ENCODE measurements around the gene CCDC82. TPM values are rescaled to one million over a fixed set of nuclear protein-coding genes. Genes with fewer than 3 reads are reported as not detected.
A peak's percentile ranks its signal among the peaks of the same experiment; 100 is the strongest.
"Not testable (repeated sequence)": the region's sequence is repeated elsewhere in the genome, so short reads cannot be mapped to it uniquely, and the experiment has no call there.

The CCDC82 gene
- total RNA-seq = 10 to 100 TPM; 23.7 to 24.4 TPM
- 39.0 TPM for polyA plus RNA-seq (2013, experiment 1 of 2)
- polyA plus RNA-seq (2013, experiment 2 of 2) = 37.9 TPM
- total RNA-seq = 39.0 to 134 (median 87.2) reads per million in 172 experiments

GRCh38 chr11:96389720-96390487, at the start of gene CCDC82, which contains the start of gene JRKL:
TSS of gene CCDC82 (minus strand) at chr11:96389912. CDS start at chr11:96384747, 5,165 bp downstream.
TSS of gene JRKL (plus strand) at chr11:96390013. CDS start at chr11:96390650, 637 bp downstream.
- Mint-ChIP-seq H3K36me3 (ENCODE audit: low read depth) (peaks cover 19% of the 10 kb centered on the region), H3K27me3 (no peaks in the 10 kb centered on the region), H3K4me3 (peak within 1 kb of the TSS; percentile 91), H3K9me3 (no peaks in the 10 kb centered on the region), H3K4me1 (ENCODE audit: low read depth) (peaks cover 51% of the 10 kb centered on the region), H3K27ac (peak within 1 kb of the TSS; percentile 88)
- Histone ChIP-seq H3K27me3 (ENCODE audit: control insufficient read depth in 1 of 2, insufficient read depth in 2 of 2, low read length in 2 of 2) (no peaks in the 10 kb centered on the region), H3K9me3 (ENCODE audit: control insufficient read depth in 1 of 2, insufficient read depth in 1 of 2, low read length in 2 of 2) (no peaks in the 10 kb centered on the region), H3K4me1 (ENCODE audit: insufficient read depth, low read length) (peaks cover 18% of the 10 kb centered on the region), H3K36me3 (ENCODE audit: insufficient read depth, low read length) (no peaks in the 10 kb centered on the region), H3K27ac (ENCODE audit: low read depth in 1 of 2, low read length in 2 of 2) (peak within 1 kb of the TSS; percentile 84), H3K4me3 (ENCODE audit: low read length) (peak within 1 kb of the TSS; percentile 86)
- peak; percentile 96 to 99 (median 98) for DNase-seq
- peak; percentile 96 for ATAC-seq (ENCODE audit: poor library complexity)
- intact Hi-C loops (cut with DNase I, micrococcal nuclease) = loop anchor here (1.0 to 10.0 kb wide), 10 partner anchors 48 to 1413 kb away; partner anchors contain the start of genes MAML2 (in 2 of the 2), CEP57 (in 1 of the 2), ENDOD1 (in 1 of the 2) and SESN3 (in 1 of the 2)
- TF ChIP-seq CTCF (IDR thresholded peaks at IDR 0.05) = no peak
- POLR2A ChIA-PET = interaction anchor here (0.6 to 2.9 kb wide), 29 partner anchors 10 to 1417 kb away, joined by 3 to 45 read pairs (median 4); partner anchors contain the start of genes CEP57, CWC15, ENDOD1 and FAM76B
- CTCF ChIA-PET = interaction anchor here (1.2 to 3.5 kb wide), 3 partner anchors 48 to 1323 kb away, joined by 3 to 28 read pairs (median 3); partner anchors contain the start of genes MAML2 and SRSF8

DNA sequence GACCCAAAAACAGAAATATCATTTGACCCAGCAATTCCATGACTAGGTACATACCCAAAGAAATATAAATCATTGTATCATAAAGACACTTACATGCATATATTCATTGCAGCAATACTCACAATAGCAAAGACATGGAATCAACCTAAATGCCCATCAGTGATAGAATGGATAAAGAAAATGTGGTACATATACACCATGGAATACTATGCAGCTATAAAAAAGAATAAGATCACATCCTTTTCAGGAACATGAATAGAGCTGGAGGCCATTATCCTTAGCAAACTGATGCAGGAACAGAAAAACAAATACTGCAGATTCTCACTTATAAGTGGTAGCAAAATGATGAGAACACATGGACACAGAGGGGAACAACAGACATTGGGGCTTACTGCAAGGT, 42.9 kb upstream of the CCDC82 start:
- H3K4me3 Mint-ChIP-seq; ATAC-seq (ENCODE audit: poor library complexity); H3K9me3 ChIP-seq (ENCODE audit: control insufficient read depth in 1 of 2, insufficient read depth in 1 of 2, low read length in 2 of 2); H3K4me1 Mint-ChIP-seq (ENCODE audit: low read depth); H3K9me3 Mint-ChIP-seq; H3K27ac Mint-ChIP-seq; H3K36me3 ChIP-seq (ENCODE audit: insufficient read depth, low read length); H3K4me3 ChIP-seq (ENCODE audit: low read length); H3K27ac ChIP-seq (ENCODE audit: low read depth in 1 of 2, low read length in 2 of 2); POLR2A ChIA-PET; intact Hi-C loops (cut with DNase I, micrococcal nuclease); H3K36me3 Mint-ChIP-seq (ENCODE audit: low read depth); H3K4me1 ChIP-seq (ENCODE audit: insufficient read depth, low read length); DNase-seq; CTCF ChIA-PET: not testable (repeated sequence)
- peaks cover 55% of the 10 kb centered on the region for H3K27me3 Mint-ChIP-seq
- H3K27me3 ChIP-seq (ENCODE audit: control insufficient read depth in 1 of 2, insufficient read depth in 2 of 2, low read length in 2 of 2) = peaks cover 0 to 14% of the 10 kb centered on the region in 2 experiments

- H3K27ac Mint-ChIP-seq = no peak overlapping the region
- peaks cover 44% of the 10 kb centered on the region for H3K27me3 Mint-ChIP-seq
- no peak overlapping the region for H3K4me3 Mint-ChIP-seq
- Histone ChIP-seq H3K27me3 (ENCODE audit: control insufficient read depth in 1 of 2, insufficient read depth in 2 of 2, low read length in 2 of 2) (peaks cover 0 to 14% of the 10 kb centered on the region in 2 experiments), H3K4me3 (ENCODE audit: low read length) (no peak overlapping the region), H3K36me3 (ENCODE audit: insufficient read depth, low read length) (no peaks in the 10 kb centered on the region), H3K9me3 (ENCODE audit: control insufficient read depth in 1 of 2, insufficient read depth in 1 of 2, low read length in 2 of 2) (no peaks in the 10 kb centered on the region), H3K27ac (ENCODE audit: low read depth in 1 of 2, low read length in 2 of 2) (no peak overlapping the region), H3K4me1 (ENCODE audit: insufficient read depth, low read length) (no peaks in the 10 kb centered on the region)
- DNase-seq (no peak), ATAC-seq (ENCODE audit: poor library complexity) (no peak)
- no peak for TF ChIP-seq CTCF (IDR thresholded peaks at IDR 0.05)
- H3K9me3 Mint-ChIP-seq = no peaks in the 10 kb centered on the region
- H3K4me1 Mint-ChIP-seq (ENCODE audit: low read depth) = no peaks in the 10 kb centered on the region
- ChIA-PET POLR2A (no interaction called here), CTCF (no interaction called here)
- intact Hi-C loops (cut with DNase I, micrococcal nuclease) = no loop called here
- H3K36me3 Mint-ChIP-seq (ENCODE audit: low read depth) = no peaks in the 10 kb centered on the region
Measured at GRCh38 chr11:96430668-96431067, 41.0 kb upstream of the CCDC82 start.

Data from CD4-positive, alpha-beta T cell (primary cell).